CD1c-positive myeloid dendritic cell (primary cell): ENCODE data around the gene WSCD1.

Experiments used
- DNase-seq: peaks from one replicate; pipeline ENCODE4 v3.0.0-alpha.2; 2016; ENCODE audit errors: extremely low spot score

WSCD1 gene

DNA sequence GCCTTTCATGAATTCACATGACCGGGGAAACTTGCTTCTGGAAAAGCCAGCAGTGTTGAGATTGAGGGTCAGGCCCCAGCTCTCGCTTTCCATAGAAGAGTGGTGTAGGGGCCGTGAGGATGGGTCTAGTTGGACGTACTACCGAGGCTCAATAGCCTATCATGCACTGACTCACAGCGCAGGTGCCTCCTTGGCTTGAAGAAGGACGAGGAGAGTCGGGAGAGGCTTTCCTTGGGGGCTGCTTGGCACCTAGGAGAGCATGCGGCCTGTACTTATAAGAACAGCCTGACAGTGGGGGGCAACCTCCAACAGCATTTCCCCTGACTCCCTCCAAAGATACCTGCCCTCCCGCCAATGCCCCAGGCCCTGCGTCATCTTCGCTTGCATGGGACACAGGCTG, 37.6 kb downstream of the WSCD1 start:
- no peak for DNase-seq

- DNase-seq = no peak
These were observed 38.2 kb downstream of the WSCD1 start for GRCh38 chr17:6108382-6108781.

- DNase-seq = no peak
These were observed 38.8 kb downstream of the WSCD1 start for GRCh38 chr17:6108987-6109386.

DNA sequence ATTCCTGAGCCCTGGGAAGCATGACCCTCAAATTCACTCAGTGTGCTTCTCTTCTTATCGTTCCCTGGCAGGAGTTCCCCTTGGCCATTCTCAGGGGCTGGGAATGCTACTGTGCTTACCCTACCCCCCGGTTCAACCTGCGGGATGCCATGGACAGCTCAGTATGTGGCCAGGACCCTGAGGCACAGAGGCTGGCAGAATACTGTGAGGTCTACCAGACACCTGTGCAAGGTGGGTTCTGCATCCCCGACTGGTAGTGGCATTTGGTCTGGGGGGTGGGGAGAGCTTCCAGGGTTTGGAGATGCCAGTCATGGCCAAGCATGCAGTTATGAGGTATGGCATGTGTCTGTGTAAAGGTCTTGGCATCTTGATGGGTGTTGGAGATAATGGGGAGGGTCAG, 39.4 kb downstream of the WSCD1 start:
- no peak for DNase-seq

- DNase-seq = no peak
These were observed 39.9 kb downstream of the WSCD1 start for GRCh38 chr17:6110088-6110487.

GRCh38 chr17:6110592-6110991, 40.4 kb downstream of the WSCD1 start:
- no peak for DNase-seq

- DNase-seq = no peak
These were observed 50.2 kb downstream of the WSCD1 start for GRCh38 chr17:6120351-6120750.

- no peak for DNase-seq
These were observed 54.7 kb downstream of the WSCD1 start for GRCh38 chr17:6124856-6125255.

- no peak for DNase-seq
These were observed 56.6 kb downstream of the WSCD1 start for GRCh38 chr17:6126768-6127167.

GRCh38 chr17:6134721-6135120, 64.5 kb downstream of the WSCD1 start:
- no peak for DNase-seq

DNA sequence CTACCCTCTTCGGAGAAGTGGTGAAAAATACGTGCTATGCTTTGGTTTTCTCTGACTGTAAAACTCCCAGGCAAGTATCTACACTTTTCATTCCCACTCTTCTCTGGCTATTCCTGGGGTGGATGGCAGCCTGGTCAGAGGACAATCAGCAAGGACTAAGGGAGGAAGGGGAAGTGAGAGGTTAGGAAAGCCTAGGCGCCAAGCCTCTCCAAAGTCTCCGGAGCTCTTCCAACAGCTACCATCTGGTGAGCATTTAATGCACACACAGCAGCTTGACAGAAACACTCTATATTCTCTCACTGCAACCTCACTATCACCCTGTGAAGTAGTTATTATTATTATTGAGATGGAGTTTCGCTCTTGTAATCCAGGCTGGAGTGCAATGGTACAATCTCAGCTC, 65.1 kb downstream of the WSCD1 start:
- DNase-seq = no peak

- no peak for DNase-seq
These were observed 65.8 kb downstream of the WSCD1 start for GRCh38 chr17:6135996-6136395.

DNA sequence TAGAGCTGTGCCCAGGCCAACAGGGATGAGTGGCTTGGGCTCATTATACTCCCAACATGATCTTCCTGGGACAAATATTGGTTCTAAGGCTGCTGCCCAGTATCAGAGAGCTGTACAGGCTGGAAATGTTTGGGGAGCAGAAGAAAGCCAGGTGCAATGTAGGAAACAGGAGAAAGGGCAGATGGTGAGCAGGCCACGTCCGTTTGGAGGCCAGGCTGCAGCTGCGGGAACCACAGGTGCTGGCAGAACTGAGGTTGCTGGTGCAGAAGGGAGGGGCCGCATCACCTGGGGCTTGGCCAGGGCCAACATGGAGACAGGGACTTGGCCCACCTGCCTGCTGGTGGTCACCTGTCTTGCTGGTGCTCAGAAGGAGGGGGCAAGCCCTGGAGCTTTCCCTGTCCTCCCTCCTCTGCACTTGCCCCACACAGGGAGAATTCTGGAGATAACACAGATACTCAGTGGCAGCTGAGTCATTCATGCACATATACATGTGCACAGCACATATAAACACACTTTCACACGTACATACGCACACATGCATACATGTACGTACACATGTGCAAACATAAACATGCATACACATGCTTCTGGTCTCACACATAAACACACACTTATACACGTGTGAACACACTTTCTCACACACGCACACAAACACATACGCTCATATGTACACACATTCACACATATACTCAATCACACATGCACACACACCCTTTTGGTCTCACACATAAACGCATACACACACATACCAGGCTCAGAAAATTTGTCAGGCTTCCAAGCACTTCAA, 67.7 kb downstream of the WSCD1 start:
- DNase-seq = no peak

DNA sequence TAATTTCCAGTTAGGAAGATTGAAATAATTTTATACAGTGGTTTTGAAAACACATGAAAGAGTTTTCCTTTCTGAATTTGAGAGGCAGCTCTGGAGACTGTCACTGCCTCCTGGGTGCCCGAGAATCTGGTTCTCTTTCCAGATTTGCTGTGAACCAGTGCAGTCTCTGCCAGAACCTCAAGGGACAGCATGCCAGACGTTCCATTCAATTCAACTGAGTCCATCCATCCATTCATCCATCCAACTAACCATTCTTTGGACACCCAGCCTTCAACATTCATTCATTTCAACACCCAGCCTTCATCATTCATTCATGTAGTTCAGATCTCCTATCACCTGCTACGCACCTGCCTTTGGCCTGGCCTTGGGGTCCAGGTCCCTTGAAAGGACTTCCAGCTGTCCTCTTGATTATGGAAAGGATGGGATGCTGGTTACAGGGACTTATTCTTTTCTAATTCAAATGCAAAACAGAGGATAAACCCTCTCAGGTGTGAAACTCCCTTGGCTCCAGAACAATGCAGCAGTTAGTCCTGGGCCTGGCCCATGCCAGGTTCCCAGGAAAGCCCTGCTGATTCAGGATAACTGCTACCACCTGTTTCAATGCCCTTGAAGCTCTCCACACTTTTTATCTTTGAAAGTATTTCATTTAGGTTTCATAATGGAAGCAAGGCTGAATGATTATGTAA, 68.7 kb downstream of the WSCD1 start:
- no peak for DNase-seq

DNA sequence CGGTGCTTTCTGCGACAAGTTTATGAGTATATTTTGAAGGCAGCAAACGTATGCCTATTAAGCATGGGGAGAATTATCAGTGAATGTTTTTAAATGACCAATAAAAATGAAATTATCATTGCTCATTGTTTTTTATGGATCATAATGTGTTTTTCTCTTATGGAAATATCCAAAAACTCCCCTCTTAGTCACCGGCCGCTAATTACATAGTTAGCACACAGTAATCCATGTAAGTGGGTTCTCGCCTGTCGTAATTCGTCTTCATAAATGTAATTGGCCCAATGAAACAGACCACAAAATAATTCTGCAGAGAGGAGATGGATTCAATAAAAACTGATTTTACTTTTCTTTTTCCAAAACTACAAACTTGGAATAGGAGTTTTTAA, 69.3 kb downstream of the WSCD1 start:
- no peak for DNase-seq

- DNase-seq = no peak
These were observed 70.0 kb downstream of the WSCD1 start for GRCh38 chr17:6140188-6140587.

- DNase-seq = no peak
These were observed 70.7 kb downstream of the WSCD1 start for GRCh38 chr17:6140728-6141330.

- DNase-seq = no peak
These were observed 72.5 kb downstream of the WSCD1 start for GRCh38 chr17:6142701-6143100.

GRCh38 chr17:6145946-6146345, 75.8 kb downstream of the WSCD1 start:
- DNase-seq = no peak

DNA sequence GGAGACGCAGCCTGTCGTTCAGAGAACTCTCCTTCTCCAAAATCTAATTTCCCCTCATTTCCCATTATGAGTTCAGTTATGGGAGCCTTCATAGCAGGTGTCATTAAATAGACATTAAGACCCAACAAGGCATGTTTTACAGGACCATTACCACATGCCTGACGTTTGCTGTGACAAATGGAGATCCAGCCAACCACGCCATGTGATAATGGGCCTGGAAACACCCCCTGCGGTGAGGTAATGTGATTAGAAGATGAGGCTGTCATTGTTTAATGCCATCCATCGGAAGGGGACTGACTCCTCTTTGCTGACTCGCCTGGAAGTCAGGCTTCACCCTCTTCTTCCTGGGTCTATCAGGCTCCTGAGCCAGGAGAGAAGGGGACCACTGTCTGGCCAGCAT, 76.9 kb downstream of the WSCD1 start:
- no peak for DNase-seq

- no peak for DNase-seq
These were observed 83.2 kb downstream of the WSCD1 start for GRCh38 chr17:6153375-6153774.

- no peak for DNase-seq
These were observed 87.5 kb downstream of the WSCD1 start for GRCh38 chr17:6157716-6158115.

GRCh38 chr17:6159541-6160231, 89.5 kb downstream of the WSCD1 start:
- no peak for DNase-seq
